Ascending aorta (tissue), 2 donors: ENCODE results near the gene COLEC11. TPM values are rescaled to one million over a fixed set of nuclear protein-coding genes. Genes with fewer than 3 reads are reported as not detected.

Experiments
- DNase-seq, 2 donors: peaks; one replicate each; pipeline ENCODE4 v3.0.0-alpha.2; 2019; ENCODE audit warnings: low spot score in 2 of 2
- H3K27ac ChIP-seq, 2 donors: fragments of 200-600 bp; sonication (generic); one replicate each; pipeline ENCODE4 v1.5.1; 2016 to 2017; ENCODE audit warnings: mild to moderate bottlenecking in 1 of 2
- H3K27me3 ChIP-seq: fragments of 200-600 bp; sonication (generic); one replicate; pipeline ENCODE4 v1.5.1; 2017
- H3K36me3 ChIP-seq, 2 donors: fragments of 200-600 bp; sonication (generic); one replicate each; pipeline ENCODE4 v1.5.1; 2016
- H3K4me1 ChIP-seq, 2 donors: fragments of 200-600 bp; sonication (generic); one replicate each; pipeline ENCODE4 v1.5.1; 2016 to 2017; ENCODE audit warnings: mild to moderate bottlenecking in 1 of 2
- H3K4me3 ChIP-seq, 2 donors: fragments of 200-600 bp; sonication (generic); one replicate each; pipeline ENCODE4 v1.5.1; 2016 to 2017; ENCODE audit warnings: mild to moderate bottlenecking in 1 of 2
- H3K9me3 ChIP-seq, 2 donors: fragments of 200-600 bp; sonication (generic); one replicate each; pipeline ENCODE4 v1.5.1; 2016
- CTCF ChIP-seq, 3 experiments: fragments of 200-600 bp in 2 of 3; fragments of 450-650 bp in 1 of 3; sonication (generic) in 2 of 3; IDR thresholded peaks; one replicate each; pipeline ENCODE4 v1.5.1; 2016 to 2019; ENCODE audit warnings: antibody characterized with exemption in 3 of 3, mild to moderate bottlenecking in 1 of 3, moderate library complexity in 1 of 3
- intact Hi-C: fragments of 100-400 bp; cut with DNase I; formaldehyde crosslinking; loops from one replicate; pipeline ENCODE4 v1.15.1; 2023
- total RNA-seq: library from RNA; depleted of rRNA; stranded (reverse); fragments of >200 nt; gene quantifications from one replicate; pipeline ENCODE4 v1.1.0, GENCODE V29; 2016

Gene COLEC11
- total RNA-seq, 1 donor from 2014 or later, result 0.75 TPM

- no peak overlapping the region for H3K27ac ChIP-seq
Observed at GRCh38 chr2:3652896-3653625, 58.1 kb downstream of the COLEC11 start.

DNA sequence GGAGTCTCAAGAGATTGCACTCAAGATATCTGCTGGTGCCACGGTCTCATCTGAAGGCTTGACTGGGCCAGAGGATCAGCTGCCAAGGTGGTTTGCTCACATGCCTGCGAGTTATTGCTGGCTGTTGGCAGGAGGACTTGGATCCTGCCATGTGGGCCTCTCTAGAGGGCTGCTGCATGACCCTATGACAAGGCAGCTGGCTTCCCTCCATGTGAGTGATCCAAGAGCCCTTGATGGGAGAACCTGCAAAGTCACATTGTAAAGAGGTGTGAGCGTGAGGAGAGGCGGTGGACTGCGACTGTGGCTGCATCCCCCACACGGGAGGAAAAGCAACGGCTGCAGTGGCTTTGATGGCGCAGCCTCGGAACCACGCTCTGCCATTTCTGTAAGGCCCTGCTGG, 59.1 kb downstream of the COLEC11 start:
- no peak for TF ChIP-seq CTCF (IDR thresholded peaks at IDR 0.05)
- no peaks in the 10 kb centered on the region for H3K36me3 ChIP-seq
- H3K27me3 ChIP-seq, result no peaks in the 10 kb centered on the region
- DNase-seq, result no peak
- H3K4me3 ChIP-seq, result no peak overlapping the region
- H3K4me1 ChIP-seq, result peaks cover 3 to 5% of the 10 kb centered on the region in 2 donors
- intact Hi-C loops, result loop anchor here (5.0 to 10.0 kb wide), 2 partner anchors 97 to 1799 kb away; partner anchors contain the start of gene RNASEH1
- no peaks in the 10 kb centered on the region for H3K9me3 ChIP-seq
- no peak overlapping the region for H3K27ac ChIP-seq

More at GRCh38 chr2:3652896-3653625, 58.1 kb downstream of the COLEC11 start:
- Histone ChIP-seq H3K27me3 (no peaks in the 10 kb centered on the region), H3K4me3 (no peak overlapping the region), H3K4me1 (peaks cover 3 to 5% of the 10 kb centered on the region in 2 donors), H3K36me3 (no peaks in the 10 kb centered on the region), H3K9me3 (no peaks in the 10 kb centered on the region)
- no peak for TF ChIP-seq CTCF (IDR thresholded peaks at IDR 0.05)
- intact Hi-C loops, result loop anchor here (5.0 to 10.0 kb wide), 2 partner anchors 96 to 1798 kb away; partner anchors contain the start of gene RNASEH1
- no peak for DNase-seq

- Histone ChIP-seq H3K27me3 (no peaks in the 10 kb centered on the region), H3K9me3 (no peaks in the 10 kb centered on the region), H3K36me3 (no peaks in the 10 kb centered on the region), H3K4me3 (no peak overlapping the region), H3K4me1 (peaks cover 3 to 5% of the 10 kb centered on the region in 2 donors), H3K27ac (no peak overlapping the region)
- TF ChIP-seq CTCF (IDR thresholded peaks at IDR 0.05), result no peak
- intact Hi-C loops, result loop anchor here (5.0 to 10.0 kb wide), 2 partner anchors 97 to 1800 kb away; partner anchors contain the start of gene RNASEH1
- no peak for DNase-seq
Observed at GRCh38 chr2:3654531-3655225, 59.8 kb downstream of the COLEC11 start.

GRCh38 chr2:3655871-3656761, 61.2 kb downstream of the COLEC11 start:
- H3K9me3 ChIP-seq, result no peaks in the 10 kb centered on the region
- no peaks in the 10 kb centered on the region for H3K36me3 ChIP-seq
- H3K27me3 ChIP-seq, result no peaks in the 10 kb centered on the region
- DNase-seq, result no peak
- H3K4me1 ChIP-seq, result peaks cover 0 to 5% of the 10 kb centered on the region in 2 donors
- H3K4me3 ChIP-seq, result no peak overlapping the region
- intact Hi-C loops, result loop anchor here (10.0 kb wide), 1 partner anchor 1801 kb away; no protein-coding TSS in a partner anchor
- no peak overlapping the region for H3K27ac ChIP-seq
- no peak for TF ChIP-seq CTCF (IDR thresholded peaks at IDR 0.05)
